Neural cell (in vitro differentiated cells): ENCODE data around the gene PLCB4. TPM values are rescaled to one million over a fixed set of nuclear protein-coding genes. Genes with fewer than 3 reads are reported as not detected.

Experiments used
- H2AFZ ChIP-seq: fragments of 200-600, 300-800 bp; sonication (generic), shearing (Covaris generic); 2 replicates; pipeline ENCODE4 v1.6.0; 2014; ENCODE audit warnings: low read depth, mild to moderate bottlenecking, antibody characterized with exemption, low read length, moderate library complexity
- H3F3A ChIP-seq: fragments of 200-600 bp; shearing (Covaris generic); 2 replicates; pipeline ENCODE4 v1.6.1; 2016; ENCODE audit warnings: mild to moderate bottlenecking, moderate library complexity, mixed read lengths, antibody characterized with exemption, low read length; ENCODE audit not compliant: insufficient read depth, poor library complexity, severe bottlenecking
- H3K27ac ChIP-seq: fragments of 200-600, 300-800 bp; sonication (generic), shearing (Covaris generic); 2 replicates; pipeline ENCODE4 v1.5.1; 2014; ENCODE audit warnings: mild to moderate bottlenecking, low read length, moderate library complexity
- H3K27me3 ChIP-seq: fragments of 300-800, 200-600 bp; sonication (generic), shearing (Covaris generic); 2 replicates; pipeline ENCODE4 v1.6.0; 2014; ENCODE audit warnings: mild to moderate bottlenecking, low read depth, low read length, moderate library complexity; ENCODE audit not compliant: insufficient read depth
- H3K36me3 ChIP-seq: fragments of 300-800, 200-600 bp; sonication (generic), shearing (Covaris generic); 2 replicates; pipeline ENCODE4 v1.5.1; 2014; ENCODE audit warnings: mild to moderate bottlenecking, antibody characterized with exemption, low read length, moderate library complexity; ENCODE audit not compliant: insufficient read depth
- H3K4me2 ChIP-seq: fragments of 300-800, 200-600 bp; sonication (generic), shearing (Covaris generic); 2 replicates; pipeline ENCODE4 v1.6.0; 2014; ENCODE audit warnings: mild to moderate bottlenecking, low read length
- H3K4me3 ChIP-seq: fragments of 300-800, 200-600 bp; sonication (generic), shearing (Covaris generic); 2 replicates; pipeline ENCODE4 v1.5.1; 2014; ENCODE audit warnings: mild to moderate bottlenecking, low read length, moderate library complexity
- H3K79me2 ChIP-seq: fragments of 200-600 bp; shearing (Covaris generic); replicated peaks from 2 replicates; pipeline ENCODE4 v1.6.0; 2014; ENCODE audit warnings: mild to moderate bottlenecking, low read length, moderate library complexity; ENCODE audit not compliant: insufficient read depth
- H3K9ac ChIP-seq: fragments of 300-800, 200-600 bp; sonication (generic), shearing (Covaris generic); 2 replicates; pipeline ENCODE4 v1.6.1; 2016; ENCODE audit warnings: mild to moderate bottlenecking, low read length, mixed read lengths
- H3K9me2 ChIP-seq: fragments of 200-600 bp; shearing (Covaris generic); 2 replicates; pipeline ENCODE4 v1.6.1; 2016; ENCODE audit warnings: mild to moderate bottlenecking, low read length, mixed read lengths; ENCODE audit not compliant: insufficient read depth
- H3K9me3 ChIP-seq: fragments of 200-600, 300-800 bp; sonication (generic), shearing (Covaris generic); 2 replicates; pipeline ENCODE4 v1.6.1; 2016; ENCODE audit warnings: mild to moderate bottlenecking, mixed run types, low read length, moderate library complexity, mixed read lengths
- H4K20me1 ChIP-seq: fragments of 200-600 bp; shearing (Covaris generic); 2 replicates; pipeline ENCODE4 v1.6.1; 2016; ENCODE audit warnings: mild to moderate bottlenecking, mixed run types; ENCODE audit not compliant: insufficient read depth
- CTCF ChIP-seq: fragments of 450-650 bp; IDR thresholded peaks from 2 replicates; pipeline ENCODE4 v1.5.1; 2014; ENCODE audit warnings: antibody characterized with exemption, mild to moderate bottlenecking, moderate library complexity; ENCODE audit not compliant: poor library complexity, severe bottlenecking
- EP300 ChIP-seq: fragments of 450-650 bp; conservative IDR thresholded peaks from 2 replicates; pipeline ENCODE4 v1.6.1; 2014; ENCODE audit warnings: antibody characterized with exemption, mild to moderate bottlenecking, moderate library complexity; ENCODE audit not compliant: poor library complexity, severe bottlenecking
- EZH2 ChIP-seq: fragments of 200-600, 300-800 bp; shearing (Covaris generic), sonication (generic); IDR thresholded peaks from 2 replicates; pipeline ENCODE4 v1.6.1; 2014; ENCODE audit warnings: antibody characterized with exemption, low read length, borderline replicate concordance, mild to moderate bottlenecking; ENCODE audit not compliant: insufficient read depth, poor library complexity, severe bottlenecking
- MXI1 ChIP-seq: fragments of 450-650 bp; conservative IDR thresholded peaks from 2 replicates; pipeline ENCODE4 v1.6.1; 2014; ENCODE audit warnings: antibody characterized with exemption, mild to moderate bottlenecking; ENCODE audit not compliant: poor library complexity, severe bottlenecking
- POLR2AphosphoS5 ChIP-seq: IDR thresholded peaks from 2 replicates; pipeline ENCODE4 v1.6.1; 2012
- RAD21 ChIP-seq: fragments of 450-650 bp; conservative IDR thresholded peaks from 2 replicates; pipeline ENCODE4 v1.6.1; 2014; ENCODE audit warnings: antibody characterized with exemption, mild to moderate bottlenecking, moderate library complexity
- REST ChIP-seq: IDR thresholded peaks from 2 replicates; pipeline ENCODE4 v1.6.1; 2012; ENCODE audit warnings: borderline replicate concordance
- SMC3 ChIP-seq: fragments of 450-650 bp; conservative IDR thresholded peaks from 2 replicates; pipeline ENCODE4 v1.6.1; 2014; ENCODE audit warnings: antibody characterized with exemption, mild to moderate bottlenecking, moderate library complexity; ENCODE audit not compliant: poor library complexity
- TAF1 ChIP-seq: IDR thresholded peaks from 2 replicates; pipeline ENCODE4 v1.6.1; 2012; ENCODE audit warnings: low read depth
- polyA plus RNA-seq: library from polyadenylated mRNA; depleted of rRNA; stranded (reverse); fragments of >200 nt; gene quantifications from 2 replicates; pipeline ENCODE4 v1.2.3, GENCODE V29; 2014

Gene PLCB4
- polyA plus RNA-seq, 1 donor from 2014 or later: 13.1 TPM

- TF ChIP-seq EZH2: no peak
- no peak for TF ChIP-seq REST
- TF ChIP-seq EP300: no peak
- TF ChIP-seq RAD21: no peak
- no peak for TF ChIP-seq TAF1
- no peak for TF ChIP-seq CTCF
- no peak for TF ChIP-seq MXI1
- TF ChIP-seq POLR2AphosphoS5: no peak
- no peaks in the 10 kb centered on the region for H3K79me2 ChIP-seq
- no peaks in the 10 kb centered on the region for H3F3A ChIP-seq
- H2AFZ ChIP-seq: no peak overlapping the region
- H3K9ac ChIP-seq: no peak overlapping the region
- H3K27ac ChIP-seq: no peak overlapping the region
- H3K9me3 ChIP-seq: no peaks in the 10 kb centered on the region
- no peak overlapping the region for H3K4me3 ChIP-seq
- H3K9me2 ChIP-seq: no peaks in the 10 kb centered on the region
- H3K4me2 ChIP-seq: no peak overlapping the region
- H4K20me1 ChIP-seq: no peaks in the 10 kb centered on the region
- H3K36me3 ChIP-seq: no peaks in the 10 kb centered on the region
- no peaks in the 10 kb centered on the region for H3K27me3 ChIP-seq
Measured at GRCh38 chr20:9368893-9369292, 300.0 kb downstream of the PLCB4 start.

DNA sequence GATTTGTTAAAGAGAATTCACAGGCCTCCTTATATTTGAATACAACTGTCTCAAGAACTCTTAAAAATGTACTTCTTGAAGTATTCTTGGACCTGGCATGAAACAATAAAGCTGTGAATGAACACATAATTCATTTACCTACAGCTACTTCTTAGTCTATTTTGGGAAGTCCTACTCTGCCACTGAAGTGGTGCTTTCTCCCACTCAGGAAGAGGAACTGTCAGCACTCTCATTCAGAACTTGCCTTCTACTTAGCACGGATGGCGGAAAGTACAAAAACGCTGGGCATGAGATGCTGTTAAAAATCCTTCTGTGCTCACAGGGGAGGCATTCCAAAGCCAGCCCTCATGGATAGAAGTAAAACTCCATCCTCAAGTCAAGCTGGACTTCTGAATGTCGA is 300.7 kb downstream of the PLCB4 start:
- Histone ChIP-seq H3K79me2 (no peaks in the 10 kb centered on the region), H2AFZ (no peak overlapping the region), H4K20me1 (no peaks in the 10 kb centered on the region), H3K27me3 (no peaks in the 10 kb centered on the region), H3K9me2 (no peaks in the 10 kb centered on the region), H3K4me3 (no peak overlapping the region), H3K4me2 (no peak overlapping the region), H3K27ac (no peak overlapping the region), H3K36me3 (no peaks in the 10 kb centered on the region), H3F3A (no peaks in the 10 kb centered on the region), H3K9ac (no peak overlapping the region), H3K9me3 (no peaks in the 10 kb centered on the region)
- TF ChIP-seq TAF1 (no peak), EZH2 (no peak)

- H3K9ac ChIP-seq: no peak overlapping the region
- TF ChIP-seq EP300 (no peak), RAD21 (no peak), MXI1 (no peak), POLR2AphosphoS5 (no peak), REST (no peak), CTCF (no peak), TAF1 (no peak), SMC3 (no peak), EZH2 (no peak)
- H3K27ac ChIP-seq: no peak overlapping the region
- H2AFZ ChIP-seq: no peak overlapping the region
- H3K79me2 ChIP-seq: no peaks in the 10 kb centered on the region
- H4K20me1 ChIP-seq: no peaks in the 10 kb centered on the region
- no peak overlapping the region for H3K4me2 ChIP-seq
- H3K27me3 ChIP-seq: no peaks in the 10 kb centered on the region
- H3K9me3 ChIP-seq: no peaks in the 10 kb centered on the region
- H3K4me3 ChIP-seq: no peak overlapping the region
- H3F3A ChIP-seq: no peaks in the 10 kb centered on the region
- H3K9me2 ChIP-seq: no peaks in the 10 kb centered on the region
- H3K36me3 ChIP-seq: no peaks in the 10 kb centered on the region
Measured at GRCh38 chr20:9374072-9374471, 305.2 kb downstream of the PLCB4 start.
